Caki2 (cell line): ENCODE measurements around the gene RAPGEFL1. TPM values are rescaled to one million over a fixed set of nuclear protein-coding genes. Genes with fewer than 3 reads are reported as not detected.
"Not testable (repeated sequence)": the region's sequence is repeated elsewhere in the genome, so short reads cannot be mapped to it uniquely, and the experiment has no call there.

Experiments
- DNase-seq: peaks from one replicate; pipeline ENCODE4 v3.0.0-alpha.2; 2015; ENCODE audit warnings: low read depth
- in situ Hi-C: cut with HindIII; loops from 2 replicates; pipeline ENCODE4 v1.10.0; 2016; ENCODE audit warnings: low sequenced_read_pairs, low pct_unique_long_range_greater_than_20kb, mixed read lengths
- total RNA-seq: library from RNA; depleted of rRNA; stranded (reverse); fragments of >200 nt; shearing (Covaris generic); gene quantifications from 2 replicates; pipeline ENCODE4 v1.2.3, GENCODE V29; 2014; ENCODE audit warnings: low replicate concordance

RAPGEFL1 gene
- total RNA-seq, 1 experiment from 2014 or later: 5.9 TPM

DNA sequence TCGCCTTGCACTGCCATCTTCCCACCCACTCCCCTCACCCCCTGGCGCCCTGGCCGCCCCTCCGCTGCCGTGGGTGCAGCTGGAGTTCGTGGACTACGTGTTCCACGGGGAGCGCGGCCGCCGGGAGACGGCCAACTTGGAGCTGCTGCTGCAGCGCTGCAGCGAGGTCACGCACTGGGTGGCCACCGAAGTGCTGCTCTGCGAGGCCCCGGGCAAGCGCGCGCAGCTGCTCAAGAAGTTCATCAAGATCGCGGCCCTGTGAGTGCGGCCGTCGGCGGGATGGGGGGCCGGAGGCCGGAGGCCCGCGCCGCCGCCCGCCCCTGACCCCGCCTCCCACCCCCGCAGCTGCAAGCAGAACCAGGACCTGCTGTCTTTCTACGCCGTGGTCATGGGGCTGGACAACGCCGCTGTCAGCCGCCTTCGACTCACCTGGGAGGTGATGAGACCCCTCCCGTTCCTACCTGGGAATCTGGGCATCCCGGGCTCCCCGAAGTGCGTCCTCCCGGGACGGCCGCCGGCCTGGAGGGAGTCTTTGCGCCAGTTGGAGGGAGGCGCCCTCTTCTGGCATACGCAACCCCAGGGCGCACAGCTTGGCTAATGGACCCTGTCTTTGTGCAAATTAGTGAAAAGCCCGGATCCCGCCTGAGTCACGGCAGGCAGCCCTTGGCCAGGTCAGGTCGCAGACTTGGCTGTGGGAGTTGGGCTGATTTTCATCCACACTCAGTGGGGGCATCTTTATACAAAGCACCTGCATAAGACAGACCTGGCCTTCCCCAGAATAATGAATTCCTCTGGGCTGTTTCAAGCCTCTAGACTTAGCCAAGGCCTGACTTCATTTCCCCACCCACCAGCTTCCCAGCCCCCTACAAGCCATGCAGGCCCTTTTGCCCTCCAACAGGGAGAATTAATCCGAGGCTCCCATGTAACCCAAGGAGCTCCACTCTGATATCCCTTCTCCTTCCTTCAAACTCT lies 14.3 kb downstream of the RAPGEFL1 start:
- in situ Hi-C loops: loop anchor here (25.0 kb wide), 1 partner anchor 96 kb away; the partner anchor contains the start of gene CDC6
- DNase-seq: peak; percentile 86

- in situ Hi-C loops: loop anchor here (25.0 kb wide), 1 partner anchor 94 kb away; the partner anchor contains the start of gene CDC6
Observed at GRCh38 chr17:40192961-40193360, 15.7 kb downstream of the RAPGEFL1 start.

GRCh38 chr17:40194821-40195220 lies 17.6 kb downstream of the RAPGEFL1 start:
- in situ Hi-C loops: loop anchor here (25.0 kb wide), 1 partner anchor 92 kb away; the partner anchor contains the start of gene CDC6
- DNase-seq: no peak

More at GRCh38 chr17:40192961-40193360, 15.7 kb downstream of the RAPGEFL1 start:
- no peak for DNase-seq

DNA sequence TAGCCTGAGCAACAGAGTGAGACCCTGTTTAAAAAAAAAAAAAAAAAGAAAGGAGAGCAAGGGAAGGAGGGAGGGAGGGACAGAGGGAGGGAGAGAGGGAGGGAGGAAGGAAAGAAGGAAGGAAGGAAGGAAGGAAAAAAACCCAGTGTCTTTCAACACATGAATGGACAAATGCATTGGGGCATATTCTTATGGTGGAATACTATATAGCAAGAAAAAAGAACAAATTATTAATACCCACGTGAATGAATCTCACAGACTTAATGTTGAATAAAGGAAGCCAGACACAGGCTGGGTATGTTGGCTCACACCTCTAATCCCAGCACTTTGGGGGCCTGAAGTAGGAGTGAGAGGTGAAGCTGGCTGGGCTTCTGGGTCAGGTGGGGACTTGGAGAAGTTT lies 20.3 kb downstream of the RAPGEFL1 start:
- in situ Hi-C loops: loop anchor here (25.0 kb wide), 1 partner anchor 90 kb away; the partner anchor contains the start of gene CDC6
- no peak for DNase-seq

DNA sequence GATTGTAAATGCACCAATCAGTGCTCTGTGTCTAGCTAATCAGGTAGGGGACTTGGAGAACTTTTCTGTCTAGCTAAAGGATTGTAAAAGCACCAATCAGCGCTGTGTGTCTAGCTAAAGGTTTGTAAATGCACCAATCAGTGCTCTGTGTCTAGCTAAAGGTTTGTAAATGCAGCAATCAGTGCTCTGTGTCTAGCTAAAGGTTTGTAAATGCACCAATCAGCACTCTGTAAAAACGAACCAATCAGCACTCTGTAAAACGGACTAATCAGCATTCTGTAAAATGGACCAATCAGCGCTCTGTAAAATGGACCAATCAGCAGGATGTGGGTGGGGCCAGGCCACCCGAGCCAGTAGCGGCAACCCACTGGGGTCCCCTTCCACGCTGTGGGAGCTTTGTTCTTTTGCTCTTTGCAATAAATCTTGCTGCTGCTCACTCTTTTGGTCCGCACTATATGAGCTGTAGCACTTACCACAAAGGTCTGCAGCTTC lies 20.7 kb downstream of the RAPGEFL1 start:
- DNase-seq: not testable (repeated sequence)
- in situ Hi-C loops: loop anchor here (25.0 kb wide), 1 partner anchor 89 kb away; the partner anchor contains the start of gene CDC6

- in situ Hi-C loops: loop anchor here (25.0 kb wide), 1 partner anchor 89 kb away; the partner anchor contains the start of gene CDC6
- DNase-seq: no peak
Observed at GRCh38 chr17:40198576-40198975, 21.3 kb downstream of the RAPGEFL1 start.

- DNase-seq: no peak
- in situ Hi-C loops: no loop called here
Observed at GRCh38 chr17:40203131-40203530, 25.9 kb downstream of the RAPGEFL1 start.

DNA sequence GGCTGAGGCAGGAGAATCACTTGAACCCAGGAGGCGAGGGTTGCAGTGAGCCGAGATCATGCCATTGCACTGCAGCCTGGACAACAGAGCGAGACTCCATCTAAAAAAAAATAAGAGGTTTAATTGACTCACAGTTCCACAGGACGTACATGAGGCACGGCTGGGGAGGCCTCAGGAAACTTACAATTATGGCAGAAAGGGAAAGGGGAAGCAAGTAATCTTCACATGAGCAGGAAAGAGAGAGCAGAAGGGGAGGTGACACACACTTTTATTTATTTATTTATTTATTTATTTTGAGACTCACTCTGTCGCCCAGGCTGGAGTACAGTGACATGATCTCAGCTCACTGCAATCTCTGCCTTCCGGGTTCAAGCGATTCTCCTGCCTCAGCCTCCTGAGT lies 28.9 kb downstream of the RAPGEFL1 start:
- in situ Hi-C loops, DNase-seq: not testable (repeated sequence)

DNA sequence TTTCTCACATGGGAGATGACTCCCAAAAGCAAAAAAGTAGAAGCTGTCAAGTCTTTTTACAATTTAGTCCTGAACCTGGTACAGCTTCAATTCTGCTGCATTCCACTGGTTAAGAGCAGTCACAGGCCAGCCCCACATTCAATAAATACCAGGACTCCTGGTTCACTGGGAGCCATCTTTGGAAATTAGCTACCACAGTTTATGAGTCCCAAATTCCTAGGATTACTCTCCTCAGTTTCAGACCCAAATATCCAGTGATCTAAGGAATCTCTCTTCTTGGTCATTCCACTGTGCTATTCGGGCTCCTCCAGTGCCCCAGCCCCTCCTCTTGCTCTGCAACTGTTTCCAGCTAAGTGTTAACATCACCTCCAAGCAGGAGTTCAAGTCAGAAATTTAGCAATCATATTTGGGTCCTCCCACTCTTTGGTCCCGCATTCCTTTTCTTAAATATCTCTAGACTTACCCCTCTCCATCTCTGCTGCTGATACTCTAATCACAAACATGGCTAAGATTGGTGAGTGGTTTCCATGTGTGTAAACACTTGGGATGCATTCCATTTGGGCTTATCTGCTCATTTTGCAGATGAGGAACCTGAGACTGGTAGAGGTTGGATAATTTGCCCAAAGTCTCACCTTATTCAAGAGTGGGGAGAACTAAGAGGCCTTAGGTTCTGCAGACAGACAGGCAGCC lies 32.3 kb downstream of the RAPGEFL1 start:
- in situ Hi-C loops: no loop called here
- no peak for DNase-seq

DNA sequence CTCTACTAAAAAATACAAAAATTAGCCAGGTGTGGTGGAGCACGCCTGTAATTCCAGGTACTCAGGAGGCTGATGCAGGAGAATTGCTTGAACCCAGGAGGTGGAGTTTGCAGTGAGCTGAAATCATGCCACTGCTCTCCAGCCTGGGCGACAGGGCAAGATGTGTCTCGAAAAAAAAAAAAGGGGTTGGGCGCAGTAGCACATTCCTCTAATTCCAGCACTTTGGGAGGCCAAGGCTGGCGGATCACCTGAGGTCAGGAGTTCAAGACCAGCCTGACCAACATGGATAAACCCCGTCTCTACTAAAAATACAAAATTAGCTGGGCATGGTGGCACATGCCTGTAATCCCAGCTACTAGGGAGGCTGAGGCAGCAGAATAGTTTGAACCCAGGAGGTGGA lies 36.6 kb downstream of the RAPGEFL1 start:
- DNase-seq, in situ Hi-C loops: not testable (repeated sequence)

GRCh38 chr17:40218006-40218739 lies 40.9 kb downstream of the RAPGEFL1 start:
- no peak for DNase-seq

GRCh38 chr17:40218740-40219593 lies 41.7 kb downstream of the RAPGEFL1 start, which contains the start of gene WIPF2:
WIPF2 (plus strand) TSS chr17:40219304; CDS start chr17:40256460, 37,156 bp downstream.
- in situ Hi-C loops: no loop called here
- DNase-seq: peak; percentile 97

More at GRCh38 chr17:40218006-40218739, 40.9 kb downstream of the RAPGEFL1 start:
- in situ Hi-C loops: no loop called here

DNA sequence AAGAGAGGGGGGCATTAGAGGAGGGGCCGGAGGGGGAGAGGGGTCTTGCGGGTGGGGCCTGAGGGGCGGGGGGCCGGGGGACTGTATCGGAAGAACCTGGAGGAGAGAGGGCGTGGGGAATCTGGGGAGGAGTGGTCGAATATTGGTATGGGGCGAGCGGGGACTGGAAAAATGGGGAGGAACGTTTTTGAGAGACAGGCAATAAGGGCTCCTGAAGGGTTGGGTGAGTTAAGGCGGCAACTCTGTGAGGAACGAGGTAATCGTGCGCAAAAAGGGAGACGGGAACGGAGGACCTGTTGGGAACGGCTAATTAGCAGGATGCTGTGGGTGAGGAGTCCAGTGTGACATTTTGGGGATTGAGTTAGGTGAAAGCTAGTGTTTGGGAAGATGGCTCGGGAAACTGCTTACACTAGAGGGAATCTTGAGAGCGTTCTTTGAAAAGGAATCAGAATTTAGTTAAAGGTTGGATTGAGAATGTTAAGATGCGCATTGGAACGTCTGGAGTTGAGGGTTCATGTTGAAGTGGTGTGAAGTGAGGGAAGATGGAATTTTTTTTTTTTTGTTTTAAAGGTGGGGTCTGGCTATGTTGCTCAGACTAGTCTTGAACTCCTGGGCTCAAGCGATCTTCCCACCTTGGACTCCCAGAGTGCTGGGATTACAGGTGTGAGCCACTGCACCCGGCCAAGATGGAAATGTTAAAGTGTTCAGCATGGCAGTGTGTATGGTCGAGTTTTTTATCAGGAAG lies 42.5 kb downstream of the RAPGEFL1 start:
- in situ Hi-C loops: no loop called here
- peak; percentile 62 for DNase-seq

GRCh38 chr17:40224718-40225550 lies 47.7 kb downstream of the RAPGEFL1 start:
- in situ Hi-C loops: no loop called here
- no peak for DNase-seq

- in situ Hi-C loops, DNase-seq: not testable (repeated sequence)
Observed at GRCh38 chr17:40229146-40229545, 51.9 kb downstream of the RAPGEFL1 start.
